Lower leg skin (tissue), 4 donors: ENCODE results near the gene DENND1A. TPM values are rescaled to one million over a fixed set of nuclear protein-coding genes. Genes with fewer than 3 reads are reported as not detected.

ENCODE experiments used
- DNase-seq, 2 donors: peaks; one replicate each; pipeline ENCODE4 v3.0.0-alpha.2; 2019; ENCODE audit warnings: low spot score in 2 of 2
- H3K4me3 ChIP-seq: fragments of 200-600 bp; sonication (generic); 2 replicates; pipeline ENCODE4 v1.5.1; 2017; ENCODE audit warnings: mild to moderate bottlenecking, low read depth; ENCODE audit not compliant: poor library complexity, severe bottlenecking
- CTCF ChIP-seq, 3 donors: fragments of 450-650 bp; IDR thresholded peaks; one replicate each; pipeline ENCODE4 v1.5.1; 2016; ENCODE audit warnings: antibody characterized with exemption in 3 of 3, mild to moderate bottlenecking in 3 of 3, moderate library complexity in 2 of 3
- POLR2A ChIP-seq, 2 donors: fragments of 450-650 bp; IDR thresholded peaks; one replicate each; pipeline ENCODE4 v1.6.1; 2016 to 2017; ENCODE audit warnings: antibody characterized with exemption in 2 of 2, mild to moderate bottlenecking in 1 of 2, moderate library complexity in 1 of 2
- WGBS, 2 donors: methylation state at CpG; one replicate each; pipeline ENCODE4 v1.1.5; 2018; 5-methylcytosine and 5-hydroxymethylcytosine counted together
- intact Hi-C: fragments of 100-400 bp; cut with DNase I; formaldehyde crosslinking; loops from one replicate; pipeline ENCODE4 v1.15.0; 2023; ENCODE audit warnings: low total_unique reads
- total RNA-seq, 4 donors: library from RNA; depleted of rRNA; stranded (reverse); fragments of >200 nt; gene quantifications; one replicate each; pipeline ENCODE4 v1.1.0, GENCODE V29; 2016

Gene DENND1A
- total RNA-seq, 4 donors from 2014 or later: 6.5 to 16.3 (median 12.3) TPM

- H3K4me3 ChIP-seq: no peak overlapping the region
- intact Hi-C loops: no loop called here
- 92 to 94% methylated on average over 8 of the region's 8 CpGs for WGBS, 2 donors
- no peak for DNase-seq
- no peak for TF ChIP-seq CTCF (IDR thresholded peaks at IDR 0.05)
- TF ChIP-seq POLR2A (IDR thresholded peaks at IDR 0.05): no peak
These were observed 151.6 kb downstream of the DENND1A start for GRCh38 chr9:123778232-123778902.

GRCh38 chr9:123776708-123777537, 153.0 kb downstream of the DENND1A start:
- no peak overlapping the region for H3K4me3 ChIP-seq
- no peak for DNase-seq
- WGBS, 2 donors: 82 to 87% methylated on average over 7 of the region's 7 CpGs
- TF ChIP-seq CTCF (IDR thresholded peaks at IDR 0.05) (no peak), POLR2A (IDR thresholded peaks at IDR 0.05) (no peak)
- intact Hi-C loops: no loop called here

DNA sequence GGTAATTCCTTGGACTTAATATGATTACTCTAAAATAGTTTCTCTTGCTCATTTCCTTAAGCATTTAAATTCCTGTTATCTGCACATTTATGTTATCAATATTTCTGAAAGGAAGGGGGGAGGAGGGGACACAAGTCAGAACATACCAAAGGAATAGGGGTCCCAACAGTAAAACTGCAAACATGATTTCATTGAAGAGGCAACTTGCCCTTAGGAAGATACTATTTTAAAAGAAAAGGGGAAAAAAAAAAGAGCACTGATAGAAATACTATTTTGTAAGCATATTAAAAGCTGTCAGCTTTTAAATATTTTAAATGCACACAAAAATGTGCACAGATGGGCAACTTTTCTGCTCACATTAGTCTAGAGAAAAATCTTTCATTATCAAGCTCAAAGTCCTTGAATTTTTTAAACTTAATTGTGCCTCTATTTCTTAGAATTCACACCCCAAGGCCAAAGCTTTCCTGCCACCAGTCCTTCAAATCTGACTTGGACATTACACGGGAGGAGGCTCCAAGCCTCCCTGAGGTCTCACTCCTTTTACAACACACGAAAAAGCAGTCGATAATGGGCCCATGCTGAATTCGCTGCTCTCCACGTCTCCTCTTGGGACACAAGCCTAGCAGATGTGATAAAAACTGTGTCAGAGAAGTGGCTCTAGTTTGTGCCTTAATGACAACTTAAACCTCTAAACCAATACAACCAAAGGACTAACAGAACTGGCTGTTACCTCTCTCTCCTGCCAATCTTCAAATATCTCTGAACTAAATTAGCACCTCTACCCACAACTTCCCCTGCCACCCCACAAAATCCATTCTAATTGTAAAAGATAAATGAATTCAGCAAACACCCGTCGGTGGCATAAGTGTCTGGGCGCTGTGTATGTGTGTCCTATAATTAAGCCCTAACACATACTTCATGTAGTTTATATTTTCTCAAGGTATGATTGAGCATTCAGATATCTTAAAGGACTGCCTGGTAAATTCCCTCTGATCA, 154.3 kb downstream of the DENND1A start:
- DNase-seq: no peak
- no peak overlapping the region for H3K4me3 ChIP-seq
- intact Hi-C loops: no loop called here
- TF ChIP-seq CTCF (IDR thresholded peaks at IDR 0.05) (no peak), POLR2A (IDR thresholded peaks at IDR 0.05) (no peak)
- WGBS, 2 donors: 78 to 83% methylated on average over 8 of the region's 8 CpGs

- intact Hi-C loops: no loop called here
- H3K4me3 ChIP-seq: no peak overlapping the region
- TF ChIP-seq CTCF (IDR thresholded peaks at IDR 0.05): no peak
- TF ChIP-seq POLR2A (IDR thresholded peaks at IDR 0.05): no peak
- WGBS, 2 donors: 64 to 71% methylated on average over 2 of the region's 2 CpGs
- DNase-seq: no peak
These were observed 156.1 kb downstream of the DENND1A start for GRCh38 chr9:123773783-123774182.

- DNase-seq: no peak
- WGBS, 2 donors: 93 to 94% methylated on average over 1 of the region's 1 CpG
- TF ChIP-seq POLR2A (IDR thresholded peaks at IDR 0.05) (no peak), CTCF (IDR thresholded peaks at IDR 0.05) (no peak)
- no peak overlapping the region for H3K4me3 ChIP-seq
- intact Hi-C loops: no loop called here
These were observed 157.0 kb downstream of the DENND1A start for GRCh38 chr9:123772967-123773366.
